K562 (cell line): ENCODE data around the gene FAM43B. TPM values are rescaled to one million over a fixed set of nuclear protein-coding genes. Genes with fewer than 3 reads are reported as not detected.

Experiments
- ARID2 ChIP-seq: fragments of 450-650 bp; IDR thresholded peaks from 2 replicates; pipeline ENCODE4 v1.6.1; 2017; ENCODE audit warnings: antibody characterized with exemption, mild to moderate bottlenecking
- GABPA ChIP-seq: fragments of 200-800 bp; sonication (Bioruptor generic); conservative IDR thresholded peaks from 2 replicates; pipeline ENCODE4 v1.6.1; 2016; ENCODE audit warnings: low read depth, missing genetic modification characterization, missing compliant biosample characterization
- RB1 ChIP-seq: fragments of 450-650 bp; IDR thresholded peaks from 2 replicates; pipeline ENCODE4 v1.6.1; 2017; ENCODE audit warnings: low read depth, mild to moderate bottlenecking
- RFX5 ChIP-seq: IDR thresholded peaks from 2 replicates; pipeline ENCODE4 v1.6.1; 2011; ENCODE audit warnings: low read depth, mild to moderate bottlenecking, improper control_type of control experiment, low read length
- SMAD1 ChIP-seq: fragments of 150-350 bp; IDR thresholded peaks from 2 replicates; pipeline ENCODE4 v1.6.1; 2014; ENCODE audit warnings: low read length, low read depth; ENCODE audit not compliant: partially characterized antibody
- polyA plus RNA-seq, 8 experiments: library from polyadenylated mRNA; depleted of rRNA in 4 of 8; stranded (reverse) in 5 of 8; unstranded in 3 of 8; fragments of >200 nt; fragmentation: Nextera tagmentation in 2 of 8; fragmentation: Illumina TruSeq in 1 of 8; extraction: Ambion mirVana in 2 of 8; extraction: Trizol in 1 of 8; gene quantifications; 2 replicates each; pipeline versions ENCODE4 v1.2.1 to v1.2.3, GENCODE V29; 2011 to 2014; ENCODE audit warnings: inconsistent platforms in 1 of 8, missing spikeins in 1 of 8
- total RNA-seq, 7 experiments: library from RNA; depleted of rRNA in 6 of 7; stranded (reverse); fragments of >200 nt in 6 of 7; fragmentation: Illumina TruSeq in 2 of 7; extraction: Trizol in 2 of 7; gene quantifications; 2 replicates each; pipeline versions ENCODE4 v1.2.1 to v1.2.3, GENCODE V29; 2011 to 2021; ENCODE audit warnings: low replicate concordance in 1 of 7
- TF ChIP-seq, protein P1 (sequence below), 2 experiments: fragments of 450-650 bp; IDR thresholded peaks; 2 replicates each; pipeline ENCODE4 v1.6.1; 2016; ENCODE audit warnings: mild to moderate bottlenecking in 2 of 2, borderline replicate concordance in 1 of 2, low read depth in 1 of 2, moderate library complexity in 1 of 2
- TF ChIP-seq, protein P2 (sequence below): fragments of 450-650 bp; IDR thresholded peaks from 2 replicates; pipeline ENCODE4 v1.6.1; 2016; ENCODE audit warnings: mild to moderate bottlenecking
- TF ChIP-seq, protein P3 (sequence below): fragments of 450-650 bp; IDR thresholded peaks from 2 replicates; pipeline ENCODE4 v1.6.1; 2018; ENCODE audit not compliant: partially characterized antibody
- TF ChIP-seq, protein P4 (sequence below): sonication (generic); formaldehyde crosslinking; IDR thresholded peaks from 2 replicates; pipeline ENCODE4 v1.8.0; 2023; ENCODE audit warnings: mild to moderate bottlenecking, missing genetic modification reagents

Gene FAM43B
- total and polyA plus RNA-seq, 9 of the 15 experiments (the other 6 are each of a cell fraction or from before 2014, with no cell fraction given), result not detected

DNA sequence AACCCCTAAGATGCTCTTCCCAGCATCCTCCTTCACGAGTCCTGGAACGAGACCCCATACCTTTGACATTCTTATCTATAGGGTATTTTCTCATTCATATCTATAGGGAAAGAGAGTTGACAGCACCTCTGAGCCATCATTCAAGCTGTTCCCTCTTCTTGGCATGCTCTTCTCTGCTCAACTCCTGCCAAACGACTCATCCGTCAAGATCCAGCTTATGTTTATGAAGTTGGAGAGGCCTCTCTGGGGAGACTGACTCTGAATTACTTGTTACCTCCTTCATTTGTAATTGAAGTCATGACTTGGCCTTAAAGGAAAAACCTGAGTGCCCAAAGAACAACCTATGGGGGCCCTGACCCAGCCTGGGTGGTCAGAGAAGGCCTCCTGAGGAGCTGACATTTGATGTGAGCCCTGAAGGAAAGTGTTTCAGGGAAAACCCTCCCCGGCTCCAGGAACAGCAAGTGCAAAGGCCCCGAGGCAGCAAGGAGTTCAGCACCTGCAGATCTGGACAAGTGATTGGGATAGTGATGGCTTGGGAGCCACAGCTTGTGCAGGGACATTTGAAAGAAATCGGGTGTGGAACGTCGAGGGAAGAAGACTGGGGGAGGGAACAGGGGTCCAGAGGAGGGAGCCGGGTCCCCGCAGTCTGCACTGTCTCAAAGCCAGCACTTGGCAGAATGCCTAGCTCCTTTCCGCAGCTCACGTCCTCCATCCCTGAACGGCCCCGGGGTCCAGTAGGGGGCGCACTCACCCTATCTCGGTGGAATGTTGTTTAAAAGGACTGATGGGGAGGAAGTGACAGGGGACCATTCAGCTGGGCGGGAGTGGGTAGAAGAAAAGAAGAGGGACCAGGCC, 22.5 kb downstream of the FAM43B start (continued):
- TF ChIP-seq, protein P1, sequence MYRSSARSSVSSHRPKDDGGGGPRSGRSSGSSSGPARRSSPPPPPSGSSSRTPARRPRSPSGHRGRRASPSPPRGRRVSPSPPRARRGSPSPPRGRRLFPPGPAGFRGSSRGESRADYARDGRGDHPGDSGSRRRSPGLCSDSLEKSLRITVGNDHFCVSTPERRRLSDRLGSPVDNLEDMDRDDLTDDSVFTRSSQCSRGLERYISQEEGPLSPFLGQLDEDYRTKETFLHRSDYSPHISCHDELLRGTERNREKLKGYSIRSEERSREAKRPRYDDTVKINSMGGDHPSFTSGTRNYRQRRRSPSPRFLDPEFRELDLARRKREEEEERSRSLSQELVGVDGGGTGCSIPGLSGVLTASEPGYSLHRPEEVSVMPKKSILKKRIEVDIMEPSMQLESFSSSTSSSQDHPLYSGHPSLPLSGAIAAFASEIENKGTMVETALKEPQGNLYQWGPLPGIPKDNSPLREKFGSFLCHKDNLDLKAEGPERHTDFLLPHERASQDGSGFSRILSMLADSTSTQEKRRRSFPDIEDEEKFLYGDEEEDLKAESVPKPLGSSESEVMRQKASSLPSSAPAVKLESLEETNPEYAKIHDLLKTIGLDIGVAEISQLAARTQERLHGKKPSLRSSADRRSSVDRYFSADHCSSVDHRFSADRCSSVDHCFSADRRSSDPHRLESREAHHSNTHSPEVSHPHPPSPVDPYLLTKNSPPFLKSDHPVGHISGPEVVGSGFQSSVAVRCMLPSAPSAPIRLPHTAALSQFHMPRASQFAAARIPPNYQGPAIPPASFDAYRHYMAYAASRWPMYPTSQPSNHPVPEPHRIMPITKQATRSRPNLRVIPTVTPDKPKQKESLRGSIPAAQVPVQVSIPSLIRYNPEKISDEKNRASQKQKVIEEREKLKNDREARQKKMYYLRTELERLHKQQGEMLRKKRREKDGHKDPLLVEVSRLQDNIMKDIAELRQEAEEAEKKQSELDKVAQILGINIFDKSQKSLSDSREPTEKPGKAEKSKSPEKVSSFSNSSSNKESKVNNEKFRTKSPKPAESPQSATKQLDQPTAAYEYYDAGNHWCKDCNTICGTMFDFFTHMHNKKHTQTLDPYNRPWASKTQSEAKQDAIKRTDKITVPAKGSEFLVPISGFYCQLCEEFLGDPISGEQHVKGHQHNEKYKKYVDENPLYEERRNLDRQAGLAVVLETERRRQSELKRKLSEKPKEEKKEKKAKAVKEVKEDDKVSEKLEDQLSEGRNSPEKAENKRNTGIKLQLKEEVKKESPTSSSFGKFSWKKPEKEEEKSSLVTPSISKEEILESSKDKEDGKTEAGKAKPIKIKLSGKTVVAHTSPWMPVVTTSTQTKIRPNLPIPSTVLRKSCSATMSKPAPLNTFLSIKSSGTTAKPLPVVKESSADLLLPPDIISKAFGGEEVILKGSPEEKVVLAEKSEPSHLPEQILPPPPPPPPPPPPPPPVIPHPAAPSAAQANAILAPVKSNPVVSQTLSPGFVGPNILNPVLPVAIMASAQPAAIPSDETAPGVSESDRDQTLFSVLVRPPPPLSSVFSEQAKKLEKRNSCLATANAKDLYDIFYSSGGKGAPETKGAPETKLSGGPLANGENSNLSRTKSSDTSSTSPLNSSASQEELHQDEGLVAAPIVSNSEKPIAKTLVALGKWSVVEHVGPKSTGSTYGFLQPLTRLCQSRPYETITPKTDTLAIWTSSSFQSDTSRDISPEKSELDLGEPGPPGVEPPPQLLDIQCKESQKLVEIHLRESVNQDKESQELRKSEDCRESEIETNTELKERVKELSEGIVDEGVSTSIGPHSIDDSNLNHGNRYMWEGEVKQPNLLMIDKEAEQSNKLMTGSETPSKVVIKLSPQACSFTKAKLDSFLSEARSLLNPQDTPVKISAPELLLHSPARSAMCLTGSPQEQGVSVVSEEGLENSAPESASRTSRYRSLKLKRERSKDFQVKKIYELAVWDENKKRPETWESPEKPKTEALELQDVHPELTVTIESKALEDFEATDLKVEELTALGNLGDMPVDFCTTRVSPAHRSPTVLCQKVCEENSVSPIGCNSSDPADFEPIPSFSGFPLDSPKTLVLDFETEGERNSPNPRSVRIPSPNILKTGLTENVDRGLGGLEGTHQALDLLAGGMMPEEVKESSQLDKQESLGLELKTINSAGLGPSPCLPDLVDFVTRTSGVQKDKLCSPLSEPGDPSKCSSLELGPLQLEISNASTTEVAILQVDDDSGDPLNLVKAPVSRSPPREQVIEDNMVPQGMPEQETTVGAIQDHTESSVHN (IDR thresholded peaks at IDR 0.05; ENCODE audit: borderline replicate concordance in 1 of 2, low read depth in 1 of 2), result no peak
- TF ChIP-seq, protein P2, sequence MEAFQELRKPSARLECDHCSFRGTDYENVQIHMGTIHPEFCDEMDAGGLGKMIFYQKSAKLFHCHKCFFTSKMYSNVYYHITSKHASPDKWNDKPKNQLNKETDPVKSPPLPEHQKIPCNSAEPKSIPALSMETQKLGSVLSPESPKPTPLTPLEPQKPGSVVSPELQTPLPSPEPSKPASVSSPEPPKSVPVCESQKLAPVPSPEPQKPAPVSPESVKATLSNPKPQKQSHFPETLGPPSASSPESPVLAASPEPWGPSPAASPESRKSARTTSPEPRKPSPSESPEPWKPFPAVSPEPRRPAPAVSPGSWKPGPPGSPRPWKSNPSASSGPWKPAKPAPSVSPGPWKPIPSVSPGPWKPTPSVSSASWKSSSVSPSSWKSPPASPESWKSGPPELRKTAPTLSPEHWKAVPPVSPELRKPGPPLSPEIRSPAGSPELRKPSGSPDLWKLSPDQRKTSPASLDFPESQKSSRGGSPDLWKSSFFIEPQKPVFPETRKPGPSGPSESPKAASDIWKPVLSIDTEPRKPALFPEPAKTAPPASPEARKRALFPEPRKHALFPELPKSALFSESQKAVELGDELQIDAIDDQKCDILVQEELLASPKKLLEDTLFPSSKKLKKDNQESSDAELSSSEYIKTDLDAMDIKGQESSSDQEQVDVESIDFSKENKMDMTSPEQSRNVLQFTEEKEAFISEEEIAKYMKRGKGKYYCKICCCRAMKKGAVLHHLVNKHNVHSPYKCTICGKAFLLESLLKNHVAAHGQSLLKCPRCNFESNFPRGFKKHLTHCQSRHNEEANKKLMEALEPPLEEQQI, result no peak
- TF ChIP-seq, protein P3, sequence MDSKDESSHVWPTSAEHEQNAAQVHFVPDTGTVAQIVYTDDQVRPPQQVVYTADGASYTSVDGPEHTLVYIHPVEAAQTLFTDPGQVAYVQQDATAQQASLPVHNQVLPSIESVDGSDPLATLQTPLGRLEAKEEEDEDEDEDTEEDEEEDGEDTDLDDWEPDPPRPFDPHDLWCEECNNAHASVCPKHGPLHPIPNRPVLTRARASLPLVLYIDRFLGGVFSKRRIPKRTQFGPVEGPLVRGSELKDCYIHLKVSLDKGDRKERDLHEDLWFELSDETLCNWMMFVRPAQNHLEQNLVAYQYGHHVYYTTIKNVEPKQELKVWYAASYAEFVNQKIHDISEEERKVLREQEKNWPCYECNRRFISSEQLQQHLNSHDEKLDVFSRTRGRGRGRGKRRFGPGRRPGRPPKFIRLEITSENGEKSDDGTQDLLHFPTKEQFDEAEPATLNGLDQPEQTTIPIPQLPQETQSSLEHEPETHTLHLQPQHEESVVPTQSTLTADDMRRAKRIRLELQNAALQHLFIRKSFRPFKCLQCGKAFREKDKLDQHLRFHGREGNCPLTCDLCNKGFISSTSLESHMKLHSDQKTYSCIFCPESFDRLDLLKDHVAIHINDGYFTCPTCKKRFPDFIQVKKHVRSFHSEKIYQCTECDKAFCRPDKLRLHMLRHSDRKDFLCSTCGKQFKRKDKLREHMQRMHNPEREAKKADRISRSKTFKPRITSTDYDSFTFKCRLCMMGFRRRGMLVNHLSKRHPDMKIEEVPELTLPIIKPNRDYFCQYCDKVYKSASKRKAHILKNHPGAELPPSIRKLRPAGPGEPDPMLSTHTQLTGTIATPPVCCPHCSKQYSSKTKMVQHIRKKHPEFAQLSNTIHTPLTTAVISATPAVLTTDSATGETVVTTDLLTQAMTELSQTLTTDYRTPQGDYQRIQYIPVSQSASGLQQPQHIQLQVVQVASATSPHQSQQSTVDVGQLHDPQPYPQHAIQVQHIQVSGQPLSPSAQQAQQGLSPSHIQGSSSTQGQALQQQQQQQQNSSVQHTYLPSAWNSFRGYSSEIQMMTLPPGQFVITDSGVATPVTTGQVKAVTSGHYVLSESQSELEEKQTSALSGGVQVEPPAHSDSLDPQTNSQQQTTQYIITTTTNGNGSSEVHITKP, result no peak
- TF ChIP-seq GABPA (no peak), ARID2 (no peak), SMAD1 (no peak), RB1 (0 out of 2 replicates have a peak, but pooled peaks have one; percentile 36), RFX5 (no peak)
- TF ChIP-seq, protein P4, sequence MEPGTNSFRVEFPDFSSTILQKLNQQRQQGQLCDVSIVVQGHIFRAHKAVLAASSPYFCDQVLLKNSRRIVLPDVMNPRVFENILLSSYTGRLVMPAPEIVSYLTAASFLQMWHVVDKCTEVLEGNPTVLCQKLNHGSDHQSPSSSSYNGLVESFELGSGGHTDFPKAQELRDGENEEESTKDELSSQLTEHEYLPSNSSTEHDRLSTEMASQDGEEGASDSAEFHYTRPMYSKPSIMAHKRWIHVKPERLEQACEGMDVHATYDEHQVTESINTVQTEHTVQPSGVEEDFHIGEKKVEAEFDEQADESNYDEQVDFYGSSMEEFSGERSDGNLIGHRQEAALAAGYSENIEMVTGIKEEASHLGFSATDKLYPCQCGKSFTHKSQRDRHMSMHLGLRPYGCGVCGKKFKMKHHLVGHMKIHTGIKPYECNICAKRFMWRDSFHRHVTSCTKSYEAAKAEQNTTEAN (CRISPR knock-in tag), result no peak
